Activated naive CD4-positive, alpha-beta T cell treated with anti-CD3 and anti-CD28 coated beads, Interleukin-2, amount 10 ng/mL, durations not matched to agents 7 days and 5 days (primary cell): ENCODE data around the gene MIEN1.
A peak's percentile ranks its signal among the peaks of the same experiment; 100 is the strongest.
"Not testable (repeated sequence)": the region's sequence is repeated elsewhere in the genome, so short reads cannot be mapped to it uniquely, and the experiment has no call there.

Experiments
- CTCF ChIA-PET: fragments of 350-600 bp; sonication (Branson Sonifier 250); formaldehyde crosslinking; loops from one replicate; lab custom pipeline; 2021; ENCODE audit warnings: antibody characterized with exemption; lab: Charles Lee
- DNase-seq: peaks from one replicate; pipeline ENCODE4 v3.0.0-alpha.2; 2020
- H3K27ac Mint-ChIP-seq: one replicate; pipeline ENCODE4 v1.8.0; 2021; ENCODE audit warnings: mild to moderate bottlenecking, moderate library complexity, mixed read lengths
- H3K27me3 Mint-ChIP-seq: one replicate; pipeline ENCODE4 v1.8.0; 2021; ENCODE audit warnings: mild to moderate bottlenecking, mixed read lengths
- H3K36me3 Mint-ChIP-seq: one replicate; pipeline ENCODE4 v1.8.0; 2021; ENCODE audit warnings: mixed read lengths
- H3K4me1 Mint-ChIP-seq: one replicate; pipeline ENCODE4 v1.8.0; 2021; ENCODE audit warnings: mixed read lengths
- H3K4me3 Mint-ChIP-seq: one replicate; pipeline ENCODE4 v1.8.0; 2021; ENCODE audit warnings: mild to moderate bottlenecking, moderate library complexity, mixed read lengths
- H3K9me3 Mint-ChIP-seq: one replicate; pipeline ENCODE4 v1.8.0; 2021; ENCODE audit warnings: mixed read lengths

Gene MIEN1

DNA sequence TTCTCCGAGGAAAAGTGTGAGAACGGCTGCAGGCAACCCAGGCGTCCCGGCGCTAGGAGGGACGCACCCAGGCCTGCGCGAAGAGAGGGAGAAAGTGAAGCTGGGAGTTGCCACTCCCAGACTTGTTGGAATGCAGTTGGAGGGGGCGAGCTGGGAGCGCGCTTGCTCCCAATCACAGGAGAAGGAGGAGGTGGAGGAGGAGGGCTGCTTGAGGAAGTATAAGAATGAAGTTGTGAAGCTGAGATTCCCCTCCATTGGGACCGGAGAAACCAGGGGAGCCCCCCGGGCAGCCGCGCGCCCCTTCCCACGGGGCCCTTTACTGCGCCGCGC is 30.5 kb downstream of the MIEN1 start, which contains the start of gene ERBB2:
Gene ERBB2 (plus strand): TSS at position 247 of the 330 bp plus-strand sequence. CDS start 175 bp downstream, outside the sequence.
- Mint-ChIP-seq H3K27me3 (peaks cover 74% of the 10 kb centered on the region), H3K27ac (no peak within 1 kb of the TSS), H3K36me3 (no peaks in the 10 kb centered on the region), H3K4me1 (peaks cover 10% of the 10 kb centered on the region), H3K4me3 (peak within 1 kb of the TSS; percentile 43), H3K9me3 (no peaks in the 10 kb centered on the region)
- CTCF ChIA-PET: interaction anchor here (1.0 kb wide), 1 partner anchor 11 kb away, joined by 3 read pairs; the partner anchor contains the start of gene PGAP3
- DNase-seq: no peak

DNA sequence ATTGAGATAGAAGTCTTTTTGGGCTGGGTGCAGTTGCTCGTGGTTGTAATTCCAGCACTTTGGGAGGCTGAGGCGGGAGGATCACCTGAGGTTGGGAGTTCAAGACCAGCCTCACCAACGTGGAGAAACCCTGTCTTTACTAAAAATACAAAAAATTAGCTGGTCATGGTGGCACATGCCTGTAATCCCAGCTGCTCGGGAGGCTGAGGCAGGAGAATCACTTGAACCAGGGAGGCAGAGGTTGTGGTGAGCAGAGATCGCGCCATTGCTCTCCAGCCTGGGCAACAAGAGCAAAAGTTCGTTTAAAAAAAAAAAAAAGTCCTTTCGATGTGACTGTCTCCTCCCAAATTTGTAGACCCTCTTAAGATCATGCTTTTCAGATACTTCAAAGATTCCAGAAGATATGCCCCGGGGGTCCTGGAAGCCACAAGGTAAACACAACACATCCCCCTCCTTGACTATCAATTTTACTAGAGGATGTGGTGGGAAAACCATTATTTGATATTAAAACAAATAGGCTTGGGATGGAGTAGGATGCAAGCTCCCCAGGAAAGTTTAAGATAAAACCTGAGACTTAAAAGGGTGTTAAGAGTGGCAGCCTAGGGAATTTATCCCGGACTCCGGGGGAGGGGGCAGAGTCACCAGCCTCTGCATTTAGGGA is 31.0 kb downstream of the MIEN1 start:
- DNase-seq, H3K9me3 Mint-ChIP-seq, CTCF ChIA-PET, H3K27ac Mint-ChIP-seq, H3K4me3 Mint-ChIP-seq, H3K36me3 Mint-ChIP-seq: not testable (repeated sequence)
- H3K27me3 Mint-ChIP-seq: peaks cover 74% of the 10 kb centered on the region
- H3K4me1 Mint-ChIP-seq: peaks cover 10% of the 10 kb centered on the region

DNA sequence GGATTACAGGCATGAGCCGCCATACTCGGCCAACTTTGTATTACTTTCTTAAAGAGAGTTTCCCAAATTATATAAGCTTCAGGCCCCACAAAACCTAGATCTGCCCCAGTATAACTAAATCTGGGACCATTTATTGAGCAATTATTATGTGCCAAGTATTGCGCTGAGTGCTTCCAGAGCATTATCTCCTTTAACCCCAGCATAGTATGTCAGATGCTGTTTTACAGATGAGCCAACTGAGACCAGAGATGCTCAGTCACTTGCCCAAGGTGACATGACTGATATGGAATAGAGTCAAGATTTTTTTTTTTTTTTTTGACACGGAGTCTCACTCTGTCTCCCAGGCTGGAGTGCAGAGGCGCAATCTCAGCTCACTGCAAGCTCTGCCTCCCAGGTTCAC is 32.4 kb downstream of the MIEN1 start:
- Mint-ChIP-seq H3K9me3 (no peaks in the 10 kb centered on the region), H3K36me3 (no peaks in the 10 kb centered on the region), H3K4me1 (peaks cover 10% of the 10 kb centered on the region), H3K4me3 (no peak overlapping the region), H3K27ac (no peak overlapping the region), H3K27me3 (peaks cover 64% of the 10 kb centered on the region)
- CTCF ChIA-PET: no interaction called here
- no peak for DNase-seq

DNA sequence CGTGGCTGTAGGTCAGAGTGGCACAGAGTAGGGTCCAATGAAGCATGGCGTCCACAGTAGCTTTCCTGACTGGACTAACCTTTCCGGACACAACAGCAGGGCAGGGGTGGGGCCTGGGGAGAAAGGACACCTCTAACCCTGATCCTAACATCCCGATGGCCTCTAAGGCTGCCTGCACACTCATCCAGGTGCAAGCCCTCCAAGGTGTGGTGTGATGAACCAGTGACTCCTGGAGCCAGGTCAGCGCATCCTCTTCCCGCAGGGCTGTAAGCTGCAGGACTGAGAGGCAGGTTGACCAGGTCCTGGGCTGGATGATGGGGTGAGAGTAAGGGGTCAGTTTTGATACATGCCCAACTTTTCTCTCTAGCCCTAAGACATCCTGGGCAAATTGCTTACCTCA is 33.6 kb downstream of the MIEN1 start:
- no peak for DNase-seq
- Mint-ChIP-seq H3K36me3 (no peaks in the 10 kb centered on the region), H3K27ac (no peak overlapping the region), H3K9me3 (no peaks in the 10 kb centered on the region), H3K4me1 (peaks cover 10% of the 10 kb centered on the region), H3K4me3 (no peak overlapping the region), H3K27me3 (peaks cover 52% of the 10 kb centered on the region)
- CTCF ChIA-PET: interaction anchor here (0.6 to 2.1 kb wide), 3 partner anchors 26 to 73 kb away, joined by 3 to 5 read pairs (median 3); partner anchors contain the start of gene MIEN1

DNA sequence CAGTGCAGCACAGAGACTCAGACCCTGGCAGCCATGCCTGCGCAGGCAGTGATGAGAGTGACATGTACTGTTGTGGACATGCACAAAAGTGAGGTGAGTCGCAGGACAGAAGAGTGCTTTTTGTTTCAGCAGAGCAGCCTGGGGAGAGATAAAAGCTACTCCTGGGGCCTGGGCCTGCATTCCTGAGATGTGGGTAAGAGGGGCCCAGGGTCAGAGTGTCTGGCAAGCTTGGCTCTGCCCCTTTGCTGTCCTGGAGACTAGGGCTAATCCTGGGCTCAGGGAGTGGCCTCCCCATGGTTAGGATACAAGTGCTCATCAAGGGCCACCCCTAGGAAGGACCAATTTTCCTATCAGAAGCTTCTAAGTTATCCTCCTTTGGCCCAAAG is 35.2 kb downstream of the MIEN1 start:
- Mint-ChIP-seq H3K9me3 (no peaks in the 10 kb centered on the region), H3K4me3 (no peak overlapping the region), H3K27me3 (peaks cover 36% of the 10 kb centered on the region), H3K27ac (no peak overlapping the region), H3K36me3 (no peaks in the 10 kb centered on the region), H3K4me1 (peaks cover 8% of the 10 kb centered on the region)
- CTCF ChIA-PET: no interaction called here
- no peak for DNase-seq

DNA sequence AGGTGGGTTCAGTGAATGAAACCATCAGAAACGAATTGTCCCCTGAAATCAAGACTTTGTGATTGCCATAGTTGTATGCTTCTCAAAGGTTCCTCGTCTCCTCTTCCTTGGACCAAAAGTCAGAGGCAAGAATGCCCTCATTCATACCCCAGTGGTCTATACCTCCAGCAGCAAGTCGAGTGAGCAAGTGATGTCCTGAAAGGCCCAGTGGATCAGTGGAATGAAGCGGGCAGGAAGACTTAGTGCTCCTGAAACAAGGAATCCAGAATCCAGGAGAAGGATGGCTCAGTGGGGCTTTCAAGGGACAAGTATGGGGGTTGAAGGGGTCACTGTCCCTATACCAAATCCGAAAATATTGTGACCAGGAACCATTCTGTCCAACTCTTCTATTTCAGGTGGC is 35.7 kb downstream of the MIEN1 start:
- Mint-ChIP-seq H3K9me3 (no peaks in the 10 kb centered on the region), H3K27me3 (peaks cover 31% of the 10 kb centered on the region), H3K27ac (no peak overlapping the region), H3K36me3 (no peaks in the 10 kb centered on the region), H3K4me1 (peaks cover 6% of the 10 kb centered on the region), H3K4me3 (no peak overlapping the region)
- CTCF ChIA-PET: no interaction called here
- DNase-seq: no peak

DNA sequence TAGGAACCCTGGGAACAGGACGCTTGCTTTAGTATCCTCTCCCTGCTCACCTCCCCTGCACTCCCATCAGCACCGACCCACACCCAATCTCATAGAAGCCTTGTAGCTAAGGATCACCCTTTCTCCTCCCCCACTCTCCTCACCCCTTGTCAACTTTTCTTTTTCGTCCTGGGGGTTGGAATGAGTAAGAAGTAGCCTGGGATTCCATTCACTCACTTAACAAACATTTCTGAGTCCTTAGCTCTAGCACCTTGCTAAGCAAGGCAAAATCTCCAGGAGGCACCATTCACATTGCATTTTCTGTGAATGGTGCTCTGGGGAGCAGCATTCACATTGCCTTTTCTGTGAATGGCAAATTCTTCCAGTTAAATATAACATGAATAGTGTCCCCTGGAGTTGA is 41.4 kb downstream of the MIEN1 start:
- Mint-ChIP-seq H3K4me1 (peaks cover 31% of the 10 kb centered on the region), H3K9me3 (no peaks in the 10 kb centered on the region), H3K27ac (peak overlapping the region; percentile 96), H3K4me3 (peak overlapping the region; percentile 95), H3K27me3 (no peaks in the 10 kb centered on the region), H3K36me3 (peaks cover 21% of the 10 kb centered on the region)
- DNase-seq: no peak
- CTCF ChIA-PET: interaction anchor here (1.3 to 2.2 kb wide), 3 partner anchors 11 to 67 kb away, joined by 3 to 12 read pairs (median 6); partner anchors contain the start of gene ERBB2

DNA sequence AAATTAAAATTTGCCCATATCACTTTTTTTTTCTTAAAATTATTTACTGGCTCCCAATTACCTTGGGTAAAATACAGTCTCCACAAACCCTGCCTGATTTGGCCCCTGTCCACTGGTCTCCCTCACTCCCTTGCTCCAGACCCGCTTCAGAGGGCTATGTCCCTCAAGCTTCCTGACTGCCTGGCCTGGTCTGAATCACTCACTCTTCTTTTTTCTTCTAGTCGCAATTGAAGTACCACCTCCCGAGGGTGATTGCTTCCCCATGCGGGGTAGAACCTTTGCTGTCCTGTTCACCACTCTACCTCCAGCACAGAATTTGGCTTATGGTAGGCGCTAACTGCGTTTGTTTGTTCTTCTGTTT is 41.9 kb downstream of the MIEN1 start:
- H3K27ac Mint-ChIP-seq: peak overlapping the region; percentile 96

DNA sequence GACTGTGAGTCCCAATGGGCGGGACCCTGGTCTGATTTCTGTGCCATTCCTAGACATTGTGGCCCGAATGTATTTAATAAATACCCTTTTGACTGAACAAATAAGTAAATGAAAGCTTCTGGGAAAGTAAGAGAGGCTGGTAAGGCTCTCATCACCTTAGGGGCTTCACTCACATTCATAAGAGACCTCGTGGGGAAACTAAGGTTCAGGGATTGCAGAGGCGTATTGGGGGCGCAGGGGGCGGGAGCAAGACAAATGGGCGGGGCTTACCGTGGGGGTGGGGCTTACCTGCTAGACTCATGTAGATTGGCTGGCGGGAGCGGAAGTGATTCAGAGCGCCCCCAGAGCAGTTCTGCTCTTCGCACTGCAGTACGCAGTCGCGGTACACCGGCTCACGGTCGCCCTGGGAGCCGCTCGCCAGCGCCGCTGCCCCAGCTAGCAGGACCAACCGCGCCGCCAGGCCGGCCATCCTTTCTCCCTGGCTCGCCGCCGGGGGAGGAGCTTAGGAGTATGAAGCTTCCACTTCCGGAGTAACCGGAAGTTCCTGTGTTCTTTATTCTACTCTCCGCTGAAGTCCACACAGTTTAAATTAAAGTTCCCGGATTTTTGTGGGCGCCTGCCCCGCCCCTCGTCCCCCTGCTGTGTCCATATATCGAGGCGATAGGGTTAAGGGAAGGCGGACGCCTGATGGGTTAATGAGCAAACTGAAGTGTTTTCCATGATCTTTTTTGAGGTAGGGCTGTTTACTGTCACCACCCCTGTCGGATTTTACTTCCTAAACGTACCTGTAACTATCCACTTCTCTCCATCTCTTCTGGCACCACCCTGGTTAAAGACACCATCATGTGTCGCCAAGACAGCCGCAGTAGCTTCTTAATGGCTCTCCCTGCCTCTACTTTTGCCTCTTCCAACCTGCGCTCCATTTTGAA is 42.5 kb downstream of the MIEN1 start, which contains the start of gene PGAP3:
Gene PGAP3 (minus strand): TSS at position 512 of the 929 bp plus-strand sequence. CDS start 43 bp downstream, at position 469.
- Mint-ChIP-seq H3K27ac (peak within 1 kb of the TSS; percentile 96), H3K4me3 (peak within 1 kb of the TSS; percentile 95), H3K27me3 (no peaks in the 10 kb centered on the region), H3K4me1 (peaks cover 31% of the 10 kb centered on the region), H3K9me3 (no peaks in the 10 kb centered on the region), H3K36me3 (peaks cover 27% of the 10 kb centered on the region)
- peak; percentile 85 for DNase-seq
- CTCF ChIA-PET: interaction anchor here (0.9 to 2.2 kb wide), 6 partner anchors 8 to 176 kb away, joined by 3 to 12 read pairs (median 3); partner anchors contain the start of genes ERBB2, IKZF3 and PNMT

More for the DNA sequence above, 41.9 kb downstream of the MIEN1 start:
- Mint-ChIP-seq H3K4me1 (peaks cover 31% of the 10 kb centered on the region), H3K36me3 (peaks cover 22% of the 10 kb centered on the region), H3K27me3 (no peaks in the 10 kb centered on the region), H3K9me3 (no peaks in the 10 kb centered on the region), H3K4me3 (peak overlapping the region; percentile 95)
- CTCF ChIA-PET: interaction anchor here (0.9 to 2.2 kb wide), 6 partner anchors 9 to 176 kb away, joined by 3 to 12 read pairs (median 3); partner anchors contain the start of genes ERBB2, IKZF3 and PNMT
- no peak for DNase-seq

DNA sequence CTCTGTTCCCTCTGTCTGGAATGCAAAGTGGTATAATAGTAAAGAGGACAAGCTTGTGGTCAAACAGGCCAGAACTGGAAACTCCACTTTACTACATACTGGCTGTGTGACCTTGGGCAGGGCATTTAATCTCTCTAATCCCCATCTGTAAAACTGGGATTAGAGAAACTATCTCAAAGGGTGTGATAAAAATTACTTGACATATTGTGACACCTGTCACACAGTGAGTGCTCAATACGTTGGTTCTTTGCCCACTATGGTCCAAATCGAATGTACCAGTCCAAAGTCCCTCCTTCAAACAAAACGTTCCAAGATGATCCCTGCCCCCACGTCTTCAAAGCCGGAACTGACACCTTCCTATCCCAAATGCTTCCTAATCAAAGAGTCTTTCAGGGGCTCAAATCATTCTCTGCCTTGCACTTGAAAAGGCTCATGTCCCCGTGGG is 43.2 kb downstream of the MIEN1 start:
- no peak for DNase-seq
- CTCF ChIA-PET: interaction anchor here (2.2 kb wide), 1 partner anchor 65 kb away, joined by 12 read pairs; no protein-coding TSS in a partner anchor
- peaks cover 30% of the 10 kb centered on the region for H3K36me3 Mint-ChIP-seq
- peaks cover 31% of the 10 kb centered on the region for H3K4me1 Mint-ChIP-seq
- no peaks in the 10 kb centered on the region for H3K27me3 Mint-ChIP-seq
- peak overlapping the region; percentile 95 for H3K4me3 Mint-ChIP-seq
- no peaks in the 10 kb centered on the region for H3K9me3 Mint-ChIP-seq
- H3K27ac Mint-ChIP-seq: peak overlapping the region; percentile 96

DNA sequence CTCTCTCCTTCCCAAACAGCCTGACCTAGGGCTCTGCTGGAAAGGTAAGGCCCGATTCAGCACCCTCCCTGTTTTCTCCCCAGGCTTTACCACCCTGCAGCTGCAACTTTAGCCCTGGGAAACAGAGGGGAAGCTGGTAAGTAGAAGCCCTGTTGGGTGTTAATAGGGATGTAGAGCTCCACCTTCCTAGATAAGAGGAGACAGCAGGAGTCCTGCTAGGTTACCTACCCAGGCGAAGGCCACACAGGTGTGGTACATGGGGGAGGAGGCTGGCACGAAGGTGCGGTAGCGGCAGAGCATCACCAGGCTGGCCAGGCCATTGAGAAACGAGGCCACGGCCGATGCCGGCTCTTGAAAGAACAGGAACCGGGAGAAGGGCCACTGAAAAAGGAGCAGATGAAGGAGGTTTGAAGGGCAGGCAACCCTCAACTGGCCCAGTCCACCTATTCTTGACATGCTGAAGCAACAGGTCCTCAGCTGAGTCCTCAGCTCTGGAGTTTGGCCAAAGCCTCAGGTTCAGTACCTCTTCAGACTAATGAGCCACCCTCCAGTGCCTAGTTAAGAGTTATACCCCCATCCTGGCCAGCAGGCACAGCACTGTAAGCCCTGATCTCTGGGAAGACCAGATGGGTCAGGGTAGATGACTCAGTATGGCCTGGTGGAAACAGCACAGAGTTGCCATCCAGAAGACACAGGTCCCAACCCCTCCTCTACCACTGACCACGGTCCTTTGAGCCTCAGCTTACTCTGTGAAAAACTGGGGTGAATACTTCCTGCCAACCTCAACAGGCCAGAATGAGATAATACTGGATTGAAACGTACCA is 45.8 kb downstream of the MIEN1 start:
- H3K27me3 Mint-ChIP-seq: no peaks in the 10 kb centered on the region
- H3K4me3 Mint-ChIP-seq: no peak overlapping the region
- CTCF ChIA-PET: interaction anchor here (0.6 kb wide), 1 partner anchor 296 kb away, joined by 3 read pairs; the partner anchor contains the start of gene PSMD3

DNA sequence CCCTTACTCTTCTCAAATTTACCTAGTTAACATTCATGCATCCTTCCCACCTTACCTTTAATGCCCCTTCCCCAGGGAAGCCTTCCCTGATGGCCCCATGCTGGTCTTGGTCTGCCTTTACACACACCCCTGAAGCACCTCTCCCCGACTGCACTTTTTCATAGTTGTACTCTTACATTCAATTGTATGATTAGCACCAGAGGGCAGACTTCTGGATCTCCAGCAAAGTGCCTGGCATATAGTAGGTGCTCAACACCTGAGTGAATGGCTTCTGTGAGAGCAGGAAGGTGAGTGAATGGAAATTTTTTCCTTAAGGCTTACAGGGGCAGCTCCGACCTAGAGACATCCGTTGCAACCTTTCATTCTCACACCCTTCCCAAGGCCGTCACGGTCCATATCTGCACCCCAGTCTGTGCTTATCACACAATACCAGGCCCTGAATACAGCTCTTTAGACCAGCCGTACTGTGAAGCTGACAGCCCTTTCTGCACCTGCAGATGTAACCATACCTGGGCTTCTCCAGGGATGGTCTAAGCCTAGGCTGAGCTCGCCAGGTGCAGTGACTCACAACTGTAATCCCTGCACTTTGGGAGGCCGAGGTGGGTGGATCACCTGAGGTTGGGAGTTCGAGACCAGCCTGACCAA is 46.9 kb downstream of the MIEN1 start:
- no peak overlapping the region for H3K27ac Mint-ChIP-seq
- CTCF ChIA-PET: interaction anchor here (0.7 kb wide), 1 partner anchor 14 kb away, joined by 3 read pairs; no protein-coding TSS in a partner anchor
- no peaks in the 10 kb centered on the region for H3K9me3 Mint-ChIP-seq
- no peak for DNase-seq
- H3K4me1 Mint-ChIP-seq: peaks cover 47% of the 10 kb centered on the region
- H3K4me3 Mint-ChIP-seq: no peak overlapping the region
- no peaks in the 10 kb centered on the region for H3K27me3 Mint-ChIP-seq
- peaks cover 43% of the 10 kb centered on the region for H3K36me3 Mint-ChIP-seq

More for the DNA sequence above, 45.8 kb downstream of the MIEN1 start:
- Mint-ChIP-seq H3K27ac (no peak overlapping the region), H3K36me3 (peaks cover 39% of the 10 kb centered on the region), H3K9me3 (no peaks in the 10 kb centered on the region), H3K4me1 (peaks cover 45% of the 10 kb centered on the region)
- no peak for DNase-seq
